Measurements from ENCODE around the gene ZNF57. TPM values are rescaled to one million over a fixed set of nuclear protein-coding genes. Genes with fewer than 3 reads are reported as not detected.

ZNF57 gene
- total and polyA plus RNA-seq, 2 of the 13 experiments (the other 11 are each of a cell fraction or from before 2014, with no cell fraction given) = 6.6 to 17.5 TPM

- TF ChIP-seq HMGXB3 (CRISPR knock-in tag; IDR thresholded peaks at IDR 0.05; ENCODE audit: borderline replicate concordance) (peak; percentile 98), HNRNPLL (IDR thresholded peaks at IDR 0.05; ENCODE audit: low read depth, low read length, poor library complexity, severe bottlenecking) (peak; percentile 95), BRF2 (CRISPR knock-in tag; IDR thresholded peaks at IDR 0.05) (no peak; the same call in 1 of the 2 replicates), GTF3A (CRISPR knock-in tag; conservative IDR thresholded peaks at IDR 0.05) (no peak), ZNF703 (CRISPR knock-in tag; IDR thresholded peaks at IDR 0.05; ENCODE audit: borderline replicate concordance) (no peak), FOXK1 (CRISPR knock-in tag; IDR thresholded peaks at IDR 0.05; ENCODE audit: borderline replicate concordance, low read depth) (no peak), ZNF772 (CRISPR knock-in tag; IDR thresholded peaks at IDR 0.05) (0 out of 2 replicates have a peak, but pooled peaks have one; percentile 8), GZF1 (CRISPR knock-in tag; IDR thresholded peaks at IDR 0.05) (no peak), MTA1 (CRISPR knock-in tag; IDR thresholded peaks at IDR 0.05; ENCODE audit: borderline replicate concordance) (0 out of 2 replicates have a peak, but pooled peaks have one; percentile 49)
- TF ChIP-seq, protein P1, sequence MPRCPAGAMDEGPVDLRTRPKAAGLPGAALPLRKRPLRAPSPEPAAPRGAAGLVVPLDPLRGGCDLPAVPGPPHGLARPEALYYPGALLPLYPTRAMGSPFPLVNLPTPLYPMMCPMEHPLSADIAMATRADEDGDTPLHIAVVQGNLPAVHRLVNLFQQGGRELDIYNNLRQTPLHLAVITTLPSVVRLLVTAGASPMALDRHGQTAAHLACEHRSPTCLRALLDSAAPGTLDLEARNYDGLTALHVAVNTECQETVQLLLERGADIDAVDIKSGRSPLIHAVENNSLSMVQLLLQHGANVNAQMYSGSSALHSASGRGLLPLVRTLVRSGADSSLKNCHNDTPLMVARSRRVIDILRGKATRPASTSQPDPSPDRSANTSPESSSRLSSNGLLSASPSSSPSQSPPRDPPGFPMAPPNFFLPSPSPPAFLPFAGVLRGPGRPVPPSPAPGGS (CRISPR knock-in tag; IDR thresholded peaks at IDR 0.05) = peak; percentile 72; the same call in 1 of the 2 replicates
- TF ChIP-seq, protein P2, sequence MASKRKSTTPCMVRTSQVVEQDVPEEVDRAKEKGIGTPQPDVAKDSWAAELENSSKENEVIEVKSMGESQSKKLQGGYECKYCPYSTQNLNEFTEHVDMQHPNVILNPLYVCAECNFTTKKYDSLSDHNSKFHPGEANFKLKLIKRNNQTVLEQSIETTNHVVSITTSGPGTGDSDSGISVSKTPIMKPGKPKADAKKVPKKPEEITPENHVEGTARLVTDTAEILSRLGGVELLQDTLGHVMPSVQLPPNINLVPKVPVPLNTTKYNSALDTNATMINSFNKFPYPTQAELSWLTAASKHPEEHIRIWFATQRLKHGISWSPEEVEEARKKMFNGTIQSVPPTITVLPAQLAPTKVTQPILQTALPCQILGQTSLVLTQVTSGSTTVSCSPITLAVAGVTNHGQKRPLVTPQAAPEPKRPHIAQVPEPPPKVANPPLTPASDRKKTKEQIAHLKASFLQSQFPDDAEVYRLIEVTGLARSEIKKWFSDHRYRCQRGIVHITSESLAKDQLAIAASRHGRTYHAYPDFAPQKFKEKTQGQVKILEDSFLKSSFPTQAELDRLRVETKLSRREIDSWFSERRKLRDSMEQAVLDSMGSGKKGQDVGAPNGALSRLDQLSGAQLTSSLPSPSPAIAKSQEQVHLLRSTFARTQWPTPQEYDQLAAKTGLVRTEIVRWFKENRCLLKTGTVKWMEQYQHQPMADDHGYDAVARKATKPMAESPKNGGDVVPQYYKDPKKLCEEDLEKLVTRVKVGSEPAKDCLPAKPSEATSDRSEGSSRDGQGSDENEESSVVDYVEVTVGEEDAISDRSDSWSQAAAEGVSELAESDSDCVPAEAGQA (IDR thresholded peaks at IDR 0.05; ENCODE audit: low read depth) = 0 out of 2 replicates have a peak, but pooled peaks have one; percentile 37
- TF ChIP-seq, protein P2 (CRISPR knock-in tag; IDR thresholded peaks at IDR 0.05; ENCODE audit: borderline replicate concordance) = no peak
Observed at GRCh38 chr19:2900296-2901252, at the start of gene ZNF57 (continued).
